Measurements from ENCODE around the gene TGFB3. TPM values are rescaled to one million over a fixed set of nuclear protein-coding genes. Genes with fewer than 3 reads are reported as not detected.

The TGFB3 gene
- total RNA-seq, 2 experiments from 2014 or later, result 1.9 to 2.2 TPM

DNA sequence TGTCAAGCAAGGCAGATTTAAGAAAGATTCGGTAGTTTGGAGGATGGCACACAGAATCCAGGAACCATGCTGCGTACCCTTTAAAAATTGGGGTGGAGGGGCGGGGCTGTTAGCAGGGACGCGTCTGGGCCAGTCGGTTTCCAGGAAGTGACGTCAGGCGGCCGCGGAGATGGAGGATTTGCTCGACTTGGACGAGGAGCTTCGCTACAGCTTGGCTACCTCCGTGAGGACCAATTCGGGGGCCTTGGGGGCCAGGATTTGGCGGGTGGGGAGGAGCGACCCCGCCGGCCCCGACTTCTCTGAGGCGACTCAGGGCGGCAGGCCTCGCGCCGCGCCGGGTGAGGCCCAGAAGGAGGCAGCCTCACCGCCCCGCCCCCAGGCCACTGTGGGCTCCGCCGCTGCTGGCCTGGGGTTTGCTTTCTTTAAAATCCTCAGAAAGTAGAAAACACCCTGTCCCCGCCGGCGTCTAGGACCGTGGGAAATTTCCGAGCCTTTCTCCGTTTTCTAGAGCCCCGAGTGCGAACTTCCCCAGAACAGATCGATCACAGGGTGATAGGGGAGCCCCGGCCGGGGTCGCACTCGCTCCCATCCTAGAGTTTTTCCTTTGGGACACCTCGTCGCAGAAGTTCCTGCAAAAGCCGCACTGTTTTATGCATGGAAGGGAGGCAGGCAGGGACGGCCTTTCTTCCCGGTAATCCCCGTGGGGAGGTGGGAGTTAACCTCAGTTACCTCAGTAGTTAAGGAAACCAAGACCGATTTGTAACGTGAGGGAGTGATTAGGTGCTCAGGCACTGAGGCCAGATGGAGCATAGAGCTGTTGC lies 4.0 kb upstream of the TGFB3 start, which contains the start of gene IFT43:
TSS of gene IFT43 (plus strand) at position 146 of the 821 bp plus-strand sequence. CDS start at position 170, 24 bp downstream.
- CTCF ChIA-PET, result interaction anchor here (0.6 to 12.0 kb wide), 5 partner anchors 79 to 683 kb away, joined by 3 to 181 read pairs (median 3); no protein-coding TSS in a partner anchor
- intact Hi-C loops (cut with micrococcal nuclease), result loop anchor here (1.0 kb wide), 1 partner anchor 166 kb away; no protein-coding TSS in a partner anchor
- peak; percentile 94 for DNase-seq
- POLR2A ChIA-PET, result interaction anchor here (0.6 kb wide), 1 partner anchor 437 kb away, joined by 3 read pairs; no protein-coding TSS in a partner anchor
- Mint-ChIP-seq H3K9me3 (no peaks in the 10 kb centered on the region), H3K27me3 (peaks cover 2% of the 10 kb centered on the region), H3K36me3 (peaks cover 4% of the 10 kb centered on the region), H3K4me3 (peak within 1 kb of the TSS; percentile 81), H3K27ac (peak within 1 kb of the TSS; percentile 29), H3K4me1 (ENCODE audit: low read depth) (peaks cover 26% of the 10 kb centered on the region)

GRCh38 chr14:75984674-75985073 lies 2.9 kb upstream of the TGFB3 start:
- intact Hi-C loops (cut with micrococcal nuclease), result loop anchor here (1.0 kb wide), 1 partner anchor 168 kb away; no protein-coding TSS in a partner anchor
- Mint-ChIP-seq H3K36me3 (no peaks in the 10 kb centered on the region), H3K9me3 (no peaks in the 10 kb centered on the region), H3K27ac (no peak overlapping the region), H3K27me3 (peaks cover 2% of the 10 kb centered on the region), H3K4me3 (no peak overlapping the region), H3K4me1 (ENCODE audit: low read depth) (peaks cover 34% of the 10 kb centered on the region)
- ChIA-PET POLR2A (no interaction called here), CTCF (interaction anchor here (0.7 to 12.0 kb wide), 4 partner anchors 78 to 274 kb away, joined by 3 to 181 read pairs (median 70); no protein-coding TSS in a partner anchor)
- DNase-seq, result no peak

DNA sequence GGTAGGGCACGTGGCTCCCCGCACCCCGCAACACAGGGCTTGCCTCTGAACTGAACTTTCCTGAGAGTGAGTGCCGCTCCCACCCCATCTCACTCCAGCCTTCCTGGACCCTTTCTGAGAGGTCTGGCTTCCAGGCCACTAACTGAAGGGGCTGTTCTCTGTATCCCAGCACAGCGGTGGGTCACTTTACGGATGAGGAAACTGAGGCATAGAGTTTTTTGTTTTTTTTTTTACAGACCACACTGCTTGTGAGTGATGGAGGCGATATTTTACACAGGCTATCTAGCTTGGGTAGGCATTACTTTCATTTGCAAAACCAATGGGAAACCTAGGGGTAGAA lies 1.2 kb upstream of the TGFB3 start:
- Mint-ChIP-seq H3K9me3 (no peaks in the 10 kb centered on the region), H3K4me3 (peak overlapping the region; percentile 63), H3K36me3 (no peaks in the 10 kb centered on the region), H3K4me1 (ENCODE audit: low read depth) (peaks cover 47% of the 10 kb centered on the region), H3K27me3 (peaks cover 2% of the 10 kb centered on the region), H3K27ac (no peak overlapping the region)
- ChIA-PET CTCF (interaction anchor here (0.5 to 12.0 kb wide), 26 partner anchors 10 to 406 kb away, joined by 3 to 181 read pairs (median 3); partner anchors contain the start of gene FLVCR2), POLR2A (interaction anchor here (0.8 to 1.4 kb wide), 2 partner anchors 179 to 322 kb away, joined by 3 to 5 read pairs; partner anchors contain the start of genes ERG28 and TTLL5)
- intact Hi-C loops (cut with micrococcal nuclease), result loop anchor here (2.0 kb wide), 1 partner anchor 406 kb away; no protein-coding TSS in a partner anchor
- DNase-seq, result no peak

- POLR2A ChIA-PET, result interaction anchor here (0.8 to 1.4 kb wide), 2 partner anchors 179 to 322 kb away, joined by 3 to 5 read pairs; partner anchors contain the start of genes ERG28 and TTLL5
- intact Hi-C loops (cut with micrococcal nuclease), result loop anchor here (1.0 to 2.0 kb wide), 4 partner anchors 76 to 406 kb away; partner anchors contain the start of gene TTLL5
- no peaks in the 10 kb centered on the region for H3K36me3 Mint-ChIP-seq
- DNase-seq, result peak; percentile 84
- peaks cover 2% of the 10 kb centered on the region for H3K27me3 Mint-ChIP-seq
- no peak overlapping the region for H3K27ac Mint-ChIP-seq
- no peaks in the 10 kb centered on the region for H3K9me3 Mint-ChIP-seq
- H3K4me1 Mint-ChIP-seq (ENCODE audit: low read depth), result peaks cover 47% of the 10 kb centered on the region
- peak overlapping the region; percentile 72 for H3K4me3 Mint-ChIP-seq
- CTCF ChIA-PET, result interaction anchor here (0.5 to 12.0 kb wide), 28 partner anchors 9 to 406 kb away, joined by 3 to 181 read pairs (median 3); partner anchors contain the start of gene FLVCR2
Observed at GRCh38 chr14:75982266-75983018, 647 bp upstream of the TGFB3 start.

DNA sequence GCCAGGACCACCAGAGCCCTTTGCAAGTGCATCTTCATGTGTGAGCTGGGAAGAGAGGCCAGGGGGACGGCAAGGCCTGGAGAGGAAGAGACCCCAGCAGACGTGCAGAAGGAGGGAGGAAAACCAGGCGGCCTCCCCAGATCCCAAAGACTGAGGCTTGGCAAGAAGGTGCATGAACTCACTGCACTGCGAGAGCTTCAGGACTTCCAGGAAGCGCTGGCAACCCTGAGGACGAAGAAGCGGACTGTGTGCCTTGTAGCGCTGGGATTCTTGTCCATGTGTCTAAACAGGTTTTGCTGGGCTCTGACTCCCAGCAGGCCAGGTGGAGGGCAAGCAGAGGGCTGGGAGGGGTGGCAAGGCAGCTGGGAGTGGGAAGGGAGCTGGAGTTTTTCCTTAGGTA lies 939 bp downstream of the TGFB3 start:
- no peak overlapping the region for H3K4me3 Mint-ChIP-seq
- peaks cover 38% of the 10 kb centered on the region for H3K4me1 Mint-ChIP-seq (ENCODE audit: low read depth)
- DNase-seq, result no peak
- intact Hi-C loops (cut with micrococcal nuclease), result no loop called here
- H3K27me3 Mint-ChIP-seq, result peaks cover 2% of the 10 kb centered on the region
- no peaks in the 10 kb centered on the region for H3K9me3 Mint-ChIP-seq
- no peak overlapping the region for H3K27ac Mint-ChIP-seq
- CTCF ChIA-PET, result interaction anchor here (0.6 to 12.0 kb wide), 4 partner anchors 41 to 403 kb away, joined by 3 to 181 read pairs (median 70); partner anchors contain the start of gene FLVCR2
- POLR2A ChIA-PET, result no interaction called here
- H3K36me3 Mint-ChIP-seq, result no peaks in the 10 kb centered on the region

DNA sequence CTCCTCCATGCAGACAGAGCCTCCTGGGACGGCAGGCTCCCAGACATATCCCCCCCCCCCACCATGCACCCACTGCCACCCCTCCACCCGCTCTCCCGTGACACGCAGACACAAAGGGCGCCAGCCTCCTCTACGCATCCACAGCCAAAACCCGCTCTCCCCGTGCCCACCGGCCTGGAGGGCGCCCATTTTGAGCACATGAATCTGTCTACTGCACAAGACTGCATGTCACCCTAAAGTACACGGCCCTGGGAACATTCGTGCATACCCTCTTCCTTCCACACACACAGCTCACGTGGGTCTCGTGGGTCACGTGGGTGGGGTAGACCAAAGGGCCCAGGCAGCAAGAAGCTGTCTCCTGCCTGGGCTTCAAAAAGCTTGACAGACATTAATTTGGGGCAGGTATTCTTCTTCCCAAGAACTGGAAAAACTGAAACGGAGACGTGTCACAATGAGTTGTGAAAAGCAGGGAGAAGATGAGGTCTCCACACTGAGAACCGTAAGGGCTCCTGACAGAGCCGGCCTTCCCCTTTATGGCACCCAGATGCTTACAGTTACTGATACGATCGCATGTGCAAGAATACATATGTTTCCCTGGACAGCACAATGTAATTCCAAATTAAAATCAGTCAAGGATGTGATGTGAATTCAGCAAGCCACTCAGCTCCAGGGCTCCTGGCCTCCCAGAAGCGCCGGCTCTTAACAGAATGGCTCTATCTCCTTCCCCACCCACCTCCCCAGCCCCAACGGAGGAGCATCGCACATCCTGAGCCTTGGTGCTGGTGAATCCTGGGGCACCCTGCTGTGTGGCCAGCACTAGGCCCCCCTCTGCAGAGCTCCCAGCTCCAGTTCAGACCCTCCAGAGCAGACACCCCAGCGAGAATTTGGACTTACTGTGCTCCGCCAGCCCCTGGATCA lies 1.9 kb downstream of the TGFB3 start:
- ChIA-PET CTCF (interaction anchor here (1.0 to 12.0 kb wide), 7 partner anchors 10 to 402 kb away, joined by 3 to 181 read pairs (median 5); partner anchors contain the start of gene FLVCR2), POLR2A (no interaction called here)
- Mint-ChIP-seq H3K27ac (no peak overlapping the region), H3K4me1 (ENCODE audit: low read depth) (peaks cover 36% of the 10 kb centered on the region), H3K4me3 (no peak overlapping the region), H3K9me3 (no peaks in the 10 kb centered on the region), H3K27me3 (peaks cover 2% of the 10 kb centered on the region), H3K36me3 (no peaks in the 10 kb centered on the region)
- DNase-seq, result no peak
- intact Hi-C loops (cut with micrococcal nuclease), result no loop called here

DNA sequence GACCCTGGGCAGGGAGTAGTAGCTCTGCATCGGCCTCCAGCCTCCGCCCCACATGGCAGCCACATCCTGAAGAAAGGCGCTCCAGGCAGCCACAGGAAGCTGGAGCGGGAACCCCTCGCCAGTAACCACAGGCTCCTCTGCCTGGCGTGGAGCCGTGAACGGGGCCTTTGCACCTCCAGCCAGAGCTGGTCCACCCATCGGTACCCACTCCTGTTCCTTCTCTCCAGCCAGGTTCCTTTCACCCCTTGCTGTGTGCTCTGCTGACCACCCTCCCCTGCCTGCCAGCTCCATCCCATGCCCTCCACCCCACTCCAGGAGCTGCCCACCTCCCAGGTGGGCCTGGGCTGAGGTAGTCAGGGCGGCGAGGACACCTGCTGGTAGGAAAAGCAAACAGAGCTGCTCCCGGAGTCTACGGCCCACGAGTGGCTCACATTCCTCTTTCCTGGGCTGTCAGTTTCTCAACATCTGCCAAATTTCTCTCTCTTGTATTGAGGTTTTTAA lies 2.7 kb downstream of the TGFB3 start:
- H3K4me3 Mint-ChIP-seq, result no peak overlapping the region
- POLR2A ChIA-PET, result no interaction called here

DNA sequence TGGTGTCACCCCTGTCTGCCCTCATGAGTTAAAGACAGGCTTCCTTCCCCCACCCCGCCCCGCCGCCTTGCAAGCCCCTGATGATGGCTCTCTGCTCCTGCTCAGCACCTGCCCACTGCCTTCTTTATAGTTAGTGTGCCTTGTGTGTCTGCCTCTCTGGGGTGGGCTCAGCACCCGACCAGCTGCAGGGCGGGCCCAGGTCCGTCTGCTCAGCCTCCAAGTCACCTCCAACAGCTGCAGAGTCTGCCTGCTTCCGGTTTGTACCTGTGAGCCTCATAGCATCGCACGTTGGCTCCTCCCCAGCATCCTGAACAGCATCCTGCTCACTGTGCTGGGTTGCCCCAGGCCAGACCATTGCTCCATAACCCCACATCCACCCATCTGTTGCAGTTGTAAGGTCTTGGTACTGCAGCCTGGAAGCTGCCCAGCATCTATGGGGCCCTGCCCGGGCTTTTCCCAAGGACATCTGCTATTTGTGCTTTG lies 3.5 kb downstream of the TGFB3 start:
- intact Hi-C loops (cut with micrococcal nuclease), result no loop called here
- H3K9me3 Mint-ChIP-seq, result no peaks in the 10 kb centered on the region
- no peaks in the 10 kb centered on the region for H3K36me3 Mint-ChIP-seq
- H3K4me1 Mint-ChIP-seq (ENCODE audit: low read depth), result peaks cover 36% of the 10 kb centered on the region
- H3K27me3 Mint-ChIP-seq, result peaks cover 2% of the 10 kb centered on the region
- no peak overlapping the region for H3K4me3 Mint-ChIP-seq
- ChIA-PET POLR2A (no interaction called here), CTCF (interaction anchor here (0.7 to 12.0 kb wide), 6 partner anchors 9 to 401 kb away, joined by 3 to 181 read pairs (median 6); no protein-coding TSS in a partner anchor)
- no peak overlapping the region for H3K27ac Mint-ChIP-seq
- DNase-seq, result peak; percentile 33

More for the DNA sequence above, 2.7 kb downstream of the TGFB3 start:
- no peaks in the 10 kb centered on the region for H3K36me3 Mint-ChIP-seq
- H3K27ac Mint-ChIP-seq, result no peak overlapping the region
- intact Hi-C loops (cut with micrococcal nuclease), result no loop called here
- DNase-seq, result peak; percentile 30
- CTCF ChIA-PET, result interaction anchor here (0.7 to 12.0 kb wide), 7 partner anchors 9 to 402 kb away, joined by 3 to 181 read pairs (median 5); no protein-coding TSS in a partner anchor
- no peaks in the 10 kb centered on the region for H3K9me3 Mint-ChIP-seq
- H3K27me3 Mint-ChIP-seq, result peaks cover 2% of the 10 kb centered on the region
- peaks cover 36% of the 10 kb centered on the region for H3K4me1 Mint-ChIP-seq (ENCODE audit: low read depth)

DNA sequence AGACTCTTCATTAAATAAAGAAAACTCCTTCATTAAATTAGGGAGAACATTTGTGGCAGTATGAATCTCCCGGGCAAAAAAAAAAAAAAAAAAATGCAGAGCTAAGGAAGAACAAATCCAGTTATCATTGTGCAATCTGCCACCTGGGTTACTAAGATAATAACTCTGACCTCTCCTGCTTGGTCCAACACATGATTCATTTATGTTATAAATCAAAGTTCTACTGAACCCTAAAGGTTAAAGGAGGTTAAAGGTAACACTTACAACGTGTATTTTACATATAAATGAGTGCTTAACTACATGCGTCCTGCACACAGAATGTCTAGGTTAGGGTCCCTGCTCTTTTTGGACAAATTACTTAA lies 4.2 kb downstream of the TGFB3 start:
- intact Hi-C loops (cut with micrococcal nuclease), result no loop called here
- H3K4me3 Mint-ChIP-seq, result no peak overlapping the region
- H3K27ac Mint-ChIP-seq, result no peak overlapping the region
- no peaks in the 10 kb centered on the region for H3K9me3 Mint-ChIP-seq
- ChIA-PET CTCF (interaction anchor here (1.1 to 12.0 kb wide), 3 partner anchors 71 to 400 kb away, joined by 3 to 181 read pairs (median 136); no protein-coding TSS in a partner anchor), POLR2A (no interaction called here)
- no peaks in the 10 kb centered on the region for H3K27me3 Mint-ChIP-seq
- no peaks in the 10 kb centered on the region for H3K36me3 Mint-ChIP-seq
- no peak for DNase-seq
- H3K4me1 Mint-ChIP-seq (ENCODE audit: low read depth), result peaks cover 32% of the 10 kb centered on the region

- Mint-ChIP-seq H3K27me3 (no peaks in the 10 kb centered on the region), H3K27ac (no peak overlapping the region), H3K4me1 (ENCODE audit: low read depth) (peaks cover 32% of the 10 kb centered on the region), H3K9me3 (no peaks in the 10 kb centered on the region), H3K36me3 (no peaks in the 10 kb centered on the region), H3K4me3 (no peak overlapping the region)
- POLR2A ChIA-PET, result no interaction called here
- no peak for DNase-seq
- intact Hi-C loops (cut with micrococcal nuclease), result no loop called here
- CTCF ChIA-PET, result interaction anchor here (1.1 to 12.0 kb wide), 3 partner anchors 70 to 399 kb away, joined by 3 to 181 read pairs (median 136); no protein-coding TSS in a partner anchor
Observed at GRCh38 chr14:75976826-75977581, 4.8 kb downstream of the TGFB3 start.

Data from activated CD4-positive, alpha-beta memory T cell treated with anti-CD3 and anti-CD28 coated beads for 36 hours (primary cell).